Sigmoid colon (tissue), 7 donors: ENCODE measurements around the gene WSB2. TPM values are rescaled to one million over a fixed set of nuclear protein-coding genes. Genes with fewer than 3 reads are reported as not detected.
"Not testable (repeated sequence)": the region's sequence is repeated elsewhere in the genome, so short reads cannot be mapped to it uniquely, and the experiment has no call there.

Experiments
- DNase-seq: peaks from one replicate; pipeline ENCODE4 v3.0.0-alpha.2; 2019
- H3K27ac ChIP-seq, 4 donors: fragments of 200-600 bp; sonication (generic); one replicate each; pipeline ENCODE4 v1.5.1; 2016 to 2019; ENCODE audit warnings: mild to moderate bottlenecking in 1 of 4
- H3K27me3 ChIP-seq, 3 donors: fragments of 200-600 bp; sonication (generic); one replicate each; pipeline ENCODE4 v1.5.1; 2019; ENCODE audit warnings: mild to moderate bottlenecking in 1 of 3
- H3K36me3 ChIP-seq, 4 donors: fragments of 200-600 bp; sonication (generic); one replicate each; pipeline ENCODE4 v1.5.1; 2016 to 2019
- H3K4me1 ChIP-seq, 4 donors: fragments of 200-600 bp; sonication (generic); one replicate each; pipeline ENCODE4 v1.5.1; 2017 to 2019
- H3K4me3 ChIP-seq, 4 donors: fragments of 200-600 bp; sonication (generic); one replicate each; pipeline ENCODE4 v1.5.1; 2017 to 2019; ENCODE audit warnings: mild to moderate bottlenecking in 2 of 4, moderate library complexity in 1 of 4
- H3K9me3 ChIP-seq, 4 donors: fragments of 200-600 bp in 3 of 4; sonication (generic) in 3 of 4; one replicate each; pipeline versions ENCODE4 v1.5.1 to v1.6.1; 2013 to 2019
- EP300 ChIP-seq, 4 donors: sonication (generic); formaldehyde crosslinking; IDR thresholded peaks; one replicate each; pipeline ENCODE4 v1.6.1; 2017; ENCODE audit warnings: antibody characterized with exemption in 4 of 4
- POLR2A ChIP-seq, 2 donors: fragments of 450-650 bp; IDR thresholded peaks; one replicate each; pipeline ENCODE4 v1.6.1; 2016; ENCODE audit warnings: antibody characterized with exemption in 2 of 2, mild to moderate bottlenecking in 2 of 2, moderate library complexity in 2 of 2
- POLR2AphosphoS5 ChIP-seq, 4 donors: sonication (generic); formaldehyde crosslinking; IDR thresholded peaks; one replicate each; pipeline ENCODE4 v1.6.1; 2017; ENCODE audit warnings: antibody characterized with exemption in 4 of 4
- WGBS, 2 donors: extraction: QIAGEN DNeasy Blood & Tissue Kit; methylation state at CpG; one replicate each; pipeline ENCODE4 v1.1.7; 2013; 5-methylcytosine and 5-hydroxymethylcytosine counted together
- intact Hi-C: fragments of 100-400 bp; cut with DNase I; formaldehyde crosslinking; loops from one replicate; pipeline ENCODE4 v1.15.1; 2023
- polyA plus RNA-seq, 3 donors: library from polyadenylated mRNA; stranded (reverse); fragments of 200-250 nt; gene quantifications; one replicate each; pipeline ENCODE4 v1.2.3, GENCODE V29; 2013
- total RNA-seq, 4 donors: library from RNA; depleted of rRNA; stranded (reverse); fragments of >200 nt; gene quantifications; one replicate each; pipeline ENCODE4 v1.1.0, GENCODE V29; 2016
- TF ChIP-seq, protein P1 (sequence below), 4 experiments: fragments of 450-650 bp in 3 of 4; fragments of 200-600 bp in 1 of 4; IDR thresholded peaks; one replicate each; pipeline ENCODE4 v1.5.1; 2016 to 2019; ENCODE audit warnings: antibody characterized with exemption in 4 of 4, mild to moderate bottlenecking in 3 of 4, moderate library complexity in 2 of 4
- donor health status: healthy with polysubstance abuse.
- donor health status: Bipolar disorder and iron deficiency.
- donor health status: healthy.

WSB2 gene
- total and polyA plus RNA-seq, 7 donors: 50.2 to 160 (median 60.3) TPM

DNA sequence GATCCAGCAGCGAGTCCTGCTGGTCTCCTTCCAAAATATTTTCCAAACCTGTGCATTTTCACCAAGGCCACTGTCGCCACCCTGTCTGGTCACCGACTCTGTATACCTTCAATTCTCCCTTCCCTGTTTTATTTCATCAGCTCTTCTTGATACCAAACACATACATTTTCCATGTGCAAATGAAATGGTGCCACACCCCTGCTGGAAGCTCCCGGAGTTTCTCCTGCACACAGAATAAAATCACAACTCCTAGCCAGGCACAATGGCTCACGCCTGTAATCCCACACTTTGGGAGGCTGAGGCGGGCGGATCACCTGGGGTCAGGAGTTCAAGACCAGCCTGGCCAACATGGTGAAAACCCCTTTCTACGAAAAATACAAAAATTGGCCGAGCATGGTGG, 28.8 kb upstream of the WSB2 start:
- intact Hi-C loops: no loop called here
- Histone ChIP-seq H3K36me3 (peaks cover 0 to 4% (median 0%) of the 10 kb centered on the region in 4 donors), H3K27me3 (no peaks in the 10 kb centered on the region), H3K27ac (no peak overlapping the region), H3K4me3 (no peak overlapping the region), H3K4me1 (no peaks in the 10 kb centered on the region), H3K9me3 (no peaks in the 10 kb centered on the region)
- no peak for DNase-seq
- WGBS, 2 donors: 54 to 84% methylated on average over 9 of the region's 9 CpGs
- TF ChIP-seq, protein P1, sequence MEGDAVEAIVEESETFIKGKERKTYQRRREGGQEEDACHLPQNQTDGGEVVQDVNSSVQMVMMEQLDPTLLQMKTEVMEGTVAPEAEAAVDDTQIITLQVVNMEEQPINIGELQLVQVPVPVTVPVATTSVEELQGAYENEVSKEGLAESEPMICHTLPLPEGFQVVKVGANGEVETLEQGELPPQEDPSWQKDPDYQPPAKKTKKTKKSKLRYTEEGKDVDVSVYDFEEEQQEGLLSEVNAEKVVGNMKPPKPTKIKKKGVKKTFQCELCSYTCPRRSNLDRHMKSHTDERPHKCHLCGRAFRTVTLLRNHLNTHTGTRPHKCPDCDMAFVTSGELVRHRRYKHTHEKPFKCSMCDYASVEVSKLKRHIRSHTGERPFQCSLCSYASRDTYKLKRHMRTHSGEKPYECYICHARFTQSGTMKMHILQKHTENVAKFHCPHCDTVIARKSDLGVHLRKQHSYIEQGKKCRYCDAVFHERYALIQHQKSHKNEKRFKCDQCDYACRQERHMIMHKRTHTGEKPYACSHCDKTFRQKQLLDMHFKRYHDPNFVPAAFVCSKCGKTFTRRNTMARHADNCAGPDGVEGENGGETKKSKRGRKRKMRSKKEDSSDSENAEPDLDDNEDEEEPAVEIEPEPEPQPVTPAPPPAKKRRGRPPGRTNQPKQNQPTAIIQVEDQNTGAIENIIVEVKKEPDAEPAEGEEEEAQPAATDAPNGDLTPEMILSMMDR (IDR thresholded peaks at IDR 0.05): no peak
- TF ChIP-seq POLR2A (IDR thresholded peaks at IDR 0.05) (no peak), POLR2AphosphoS5 (IDR thresholded peaks at IDR 0.05) (no peak), EP300 (IDR thresholded peaks at IDR 0.05) (no peak)

DNA sequence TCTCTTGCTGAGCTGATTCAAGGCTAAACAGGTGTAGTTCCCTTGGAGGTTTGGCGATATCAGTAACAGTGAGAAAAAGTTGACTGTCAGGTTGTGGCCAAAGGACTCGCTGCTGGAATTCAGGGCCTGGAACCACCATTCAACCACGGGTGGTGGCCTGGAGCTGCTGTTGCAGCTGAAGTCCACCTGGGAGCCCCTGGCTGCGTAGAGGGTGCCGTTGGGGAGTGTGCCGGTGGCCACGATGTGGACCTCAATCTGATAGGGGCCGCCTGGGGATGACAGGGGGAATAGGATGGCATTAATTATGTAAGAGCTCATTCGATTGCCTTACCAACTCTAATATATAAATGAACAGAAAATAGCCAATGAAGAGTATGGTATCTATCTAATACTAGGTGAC, 21.2 kb upstream of the WSB2 start:
- Histone ChIP-seq H3K4me3 (no peak overlapping the region), H3K27me3 (no peaks in the 10 kb centered on the region), H3K36me3 (peaks cover 0 to 49% (median 0%) of the 10 kb centered on the region in 4 donors), H3K4me1 (no peaks in the 10 kb centered on the region), H3K9me3 (no peaks in the 10 kb centered on the region), H3K27ac (no peak overlapping the region)
- no peak for DNase-seq
- TF ChIP-seq POLR2AphosphoS5 (IDR thresholded peaks at IDR 0.05): no peak
- no peak for TF ChIP-seq EP300 (IDR thresholded peaks at IDR 0.05)
- no peak for TF ChIP-seq POLR2A (IDR thresholded peaks at IDR 0.05)
- TF ChIP-seq, protein P1 (IDR thresholded peaks at IDR 0.05): no peak
- intact Hi-C loops: no loop called here
- 90 to 91% methylated on average over 9 of the region's 9 CpGs for WGBS, 2 donors

GRCh38 chr12:118081521-118081920, 20.5 kb upstream of the WSB2 start:
- H3K27me3 ChIP-seq, H3K4me1 ChIP-seq, DNase-seq, H3K4me3 ChIP-seq, intact Hi-C loops, H3K9me3 ChIP-seq, H3K27ac ChIP-seq: not testable (repeated sequence)
- 93 to 96% methylated on average over 9 of the region's 9 CpGs for WGBS, 2 donors
- H3K36me3 ChIP-seq: peaks cover 0 to 53% (median 0%) of the 10 kb centered on the region in 4 donors

DNA sequence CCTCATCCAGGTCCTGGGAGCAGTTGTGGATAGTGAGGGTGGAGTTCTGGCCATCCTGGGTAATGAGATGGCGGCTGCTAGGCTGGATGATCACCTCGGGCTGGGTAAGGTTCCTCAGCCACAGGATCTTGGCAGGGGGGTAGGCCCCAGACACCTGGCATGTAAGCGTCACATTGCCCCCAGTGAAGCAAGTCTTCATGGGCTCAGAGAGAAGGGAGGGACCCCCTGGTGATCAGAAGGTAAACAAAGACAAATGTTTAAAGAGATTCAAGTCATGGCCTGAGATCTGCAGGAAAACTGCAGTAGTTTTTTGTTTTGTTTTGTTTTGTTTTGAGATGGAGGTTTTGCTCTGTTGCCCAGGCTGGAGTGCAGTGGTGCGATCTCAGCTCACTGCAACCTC, 12.8 kb upstream of the WSB2 start:
- no peak overlapping the region for H3K4me3 ChIP-seq

GRCh38 chr12:118070650-118071049, 9.7 kb upstream of the WSB2 start:
- Histone ChIP-seq H3K4me3 (no peak overlapping the region), H3K27me3 (no peaks in the 10 kb centered on the region), H3K4me1 (no peaks in the 10 kb centered on the region), H3K9me3 (no peaks in the 10 kb centered on the region), H3K36me3 (peaks cover 0 to 5% (median 0%) of the 10 kb centered on the region in 4 donors), H3K27ac (no peak overlapping the region)
- intact Hi-C loops: no loop called here
- TF ChIP-seq POLR2AphosphoS5 (IDR thresholded peaks at IDR 0.05) (no peak), POLR2A (IDR thresholded peaks at IDR 0.05) (no peak), EP300 (IDR thresholded peaks at IDR 0.05) (no peak)
- TF ChIP-seq, protein P1 (IDR thresholded peaks at IDR 0.05): no peak
- no peak for DNase-seq
- 95 to 96% methylated on average over 3 of the region's 3 CpGs for WGBS, 2 donors

More for the DNA sequence above, 12.8 kb upstream of the WSB2 start:
- Histone ChIP-seq H3K36me3 (peaks cover 0 to 24% (median 0%) of the 10 kb centered on the region in 4 donors), H3K4me1 (no peaks in the 10 kb centered on the region), H3K27me3 (no peaks in the 10 kb centered on the region), H3K9me3 (no peaks in the 10 kb centered on the region), H3K27ac (no peak overlapping the region)
- 85 to 93% methylated on average over 4 of the region's 4 CpGs for WGBS, 2 donors
- no peak for DNase-seq
- TF ChIP-seq POLR2A (IDR thresholded peaks at IDR 0.05) (no peak), POLR2AphosphoS5 (IDR thresholded peaks at IDR 0.05) (no peak), EP300 (IDR thresholded peaks at IDR 0.05) (no peak)
- TF ChIP-seq, protein P1 (IDR thresholded peaks at IDR 0.05): no peak
- intact Hi-C loops: no loop called here
